SK-N-SH treated with all-trans-retinoic acid at 6 μM for 48 hours (cell line): ENCODE measurements around the gene PRCC.

Experiments
- ATAC-seq: fragments of 200-7000 bp; cut with Tn5 transposase; 3 replicates; pipeline ENCODE4 v1.9.1; 2020; ENCODE audit warnings: mild to moderate bottlenecking, moderate library complexity
- ARNTL ChIP-seq: fragments of 450-650 bp; formaldehyde crosslinking; IDR thresholded peaks from 2 replicates; pipeline ENCODE4 v1.5.0; 2020; ENCODE audit warnings: low read depth, mild to moderate bottlenecking, moderate library complexity, borderline replicate concordance
- BACH2 ChIP-seq: fragments of 250-450 bp; sonication (Bioruptor Pico); IDR thresholded peaks from 2 replicates; pipeline ENCODE4 v1.9.0; 2021; ENCODE audit warnings: mild to moderate bottlenecking, borderline replicate concordance
- CSDC2 ChIP-seq: fragments of 250-450 bp; sonication (Bioruptor Pico); IDR thresholded peaks from 2 replicates; pipeline ENCODE4 v1.5.0; 2020; ENCODE audit warnings: mild to moderate bottlenecking, moderate library complexity
- ESRRG ChIP-seq: fragments of 250-450 bp; sonication (Bioruptor Pico); IDR thresholded peaks from 2 replicates; pipeline ENCODE4 v1.6.1; 2021; ENCODE audit warnings: mild to moderate bottlenecking
- GLIS3 ChIP-seq: fragments of 250-450 bp; sonication (Bioruptor Pico); IDR thresholded peaks from 2 replicates; pipeline ENCODE4 v1.5.0; 2020; ENCODE audit warnings: mild to moderate bottlenecking, moderate library complexity
- ISL1 ChIP-seq: fragments of 250-450 bp; sonication (Bioruptor Pico); IDR thresholded peaks from 2 replicates; pipeline ENCODE4 v2.1.2; 2022; ENCODE audit warnings: mild to moderate bottlenecking, moderate library complexity
- OSR1 ChIP-seq: fragments of 250-450 bp; sonication (Bioruptor Pico); IDR thresholded peaks from 2 replicates; pipeline ENCODE4 v1.8.0; 2022; ENCODE audit warnings: moderate library complexity, mild to moderate bottlenecking, inconsistent platforms
- PPARA ChIP-seq: fragments of 250-450 bp; sonication (Bioruptor Pico); IDR thresholded peaks from 2 replicates; pipeline ENCODE4 v1.5.0; 2020; ENCODE audit warnings: mild to moderate bottlenecking, borderline replicate concordance
- RARB ChIP-seq: fragments of 250-450 bp; sonication (Bioruptor Pico); IDR thresholded peaks from 2 replicates; pipeline ENCODE4 v1.8.0; 2021; ENCODE audit warnings: mild to moderate bottlenecking, moderate library complexity
- SNAI2 ChIP-seq: fragments of 250-450 bp; sonication (Bioruptor Pico); IDR thresholded peaks from 2 replicates; pipeline ENCODE4 v1.5.0; 2020; ENCODE audit warnings: mild to moderate bottlenecking, moderate library complexity
- TCF4 ChIP-seq: fragments of 250-450 bp; sonication (Bioruptor Pico); IDR thresholded peaks from 2 replicates; pipeline ENCODE4 v1.8.0; 2021; ENCODE audit warnings: mild to moderate bottlenecking, moderate library complexity, borderline replicate concordance
- ZC3H10 ChIP-seq: fragments of 250-450 bp; sonication (Bioruptor Pico); IDR thresholded peaks from 2 replicates; pipeline ENCODE4 v1.5.1; 2021; ENCODE audit warnings: mild to moderate bottlenecking, moderate library complexity
- ZFP3 ChIP-seq: fragments of 250-450 bp; sonication (Bioruptor Pico); IDR thresholded peaks from 2 replicates; pipeline ENCODE4 v1.5.0; 2020; ENCODE audit warnings: mild to moderate bottlenecking, moderate library complexity
- ZFP30 ChIP-seq: fragments of 450-650 bp; formaldehyde crosslinking; IDR thresholded peaks from 2 replicates; pipeline ENCODE4 v1.5.0; 2022; ENCODE audit warnings: mild to moderate bottlenecking, moderate library complexity
- ZNF70 ChIP-seq: fragments of 450-650 bp; formaldehyde crosslinking; IDR thresholded peaks from 2 replicates; pipeline ENCODE4 v1.5.0; 2020; ENCODE audit warnings: mild to moderate bottlenecking, moderate library complexity
- ZNF8 ChIP-seq: fragments of 450-650 bp; formaldehyde crosslinking; IDR thresholded peaks from 2 replicates; pipeline ENCODE4 v1.5.0; 2020; ENCODE audit warnings: mild to moderate bottlenecking, moderate library complexity
- TF ChIP-seq, protein P1 (sequence below): fragments of 250-450 bp; sonication (Bioruptor Pico); IDR thresholded peaks from 2 replicates; pipeline ENCODE4 v1.5.1; 2021; ENCODE audit warnings: mild to moderate bottlenecking, moderate library complexity
- TF ChIP-seq, protein P2 (sequence below): fragments of 250-450 bp; sonication (Bioruptor Pico); IDR thresholded peaks from 2 replicates; pipeline ENCODE4 v1.5.1; 2020; ENCODE audit warnings: low read depth, mild to moderate bottlenecking, moderate library complexity
- TF ChIP-seq, protein P3 (sequence below): fragments of 250-450 bp; sonication (Bioruptor Pico); IDR thresholded peaks from 2 replicates; pipeline ENCODE4 v1.8.0; 2020; ENCODE audit warnings: mild to moderate bottlenecking, moderate library complexity, borderline replicate concordance
- TF ChIP-seq, protein P4 (sequence below): fragments of 250-450 bp; sonication (Bioruptor Pico); IDR thresholded peaks from 2 replicates; pipeline ENCODE4 v1.8.0; 2021; ENCODE audit warnings: low read depth, mild to moderate bottlenecking, moderate library complexity, borderline replicate concordance

Gene PRCC

DNA sequence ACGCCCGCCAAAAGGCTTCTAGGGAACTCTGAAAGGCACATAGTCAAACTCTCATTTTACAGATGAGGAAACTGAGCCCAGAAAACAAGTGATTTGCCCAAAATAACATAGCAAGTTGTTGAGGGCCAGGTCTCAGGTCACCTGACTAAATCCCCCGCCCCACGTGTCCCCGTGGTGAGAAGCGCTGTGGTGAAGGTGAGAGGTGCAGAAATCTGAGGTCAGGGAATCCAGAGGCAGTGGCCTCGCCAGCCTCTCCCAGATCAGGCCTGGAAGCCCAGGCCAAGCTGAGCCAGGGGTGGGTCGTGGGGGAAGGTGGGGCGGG, 21.0 kb upstream of the PRCC start:
- ATAC-seq = no peak
- TF ChIP-seq, protein P1, sequence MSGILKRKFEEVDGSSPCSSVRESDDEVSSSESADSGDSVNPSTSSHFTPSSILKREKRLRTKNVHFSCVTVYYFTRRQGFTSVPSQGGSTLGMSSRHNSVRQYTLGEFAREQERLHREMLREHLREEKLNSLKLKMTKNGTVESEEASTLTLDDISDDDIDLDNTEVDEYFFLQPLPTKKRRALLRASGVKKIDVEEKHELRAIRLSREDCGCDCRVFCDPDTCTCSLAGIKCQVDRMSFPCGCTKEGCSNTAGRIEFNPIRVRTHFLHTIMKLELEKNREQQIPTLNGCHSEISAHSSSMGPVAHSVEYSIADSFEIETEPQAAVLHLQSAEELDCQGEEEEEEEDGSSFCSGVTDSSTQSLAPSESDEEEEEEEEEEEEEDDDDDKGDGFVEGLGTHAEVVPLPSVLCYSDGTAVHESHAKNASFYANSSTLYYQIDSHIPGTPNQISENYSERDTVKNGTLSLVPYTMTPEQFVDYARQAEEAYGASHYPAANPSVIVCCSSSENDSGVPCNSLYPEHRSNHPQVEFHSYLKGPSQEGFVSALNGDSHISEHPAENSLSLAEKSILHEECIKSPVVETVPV (CRISPR knock-in tag) = no peak
- TF ChIP-seq CSDC2 (no peak), ZNF70 (CRISPR knock-in tag) (no peak), ZNF8 (CRISPR knock-in tag) (no peak), RARB (CRISPR knock-in tag) (no peak), ZC3H10 (no peak), ARNTL (CRISPR knock-in tag) (no peak), ISL1 (CRISPR knock-in tag) (no peak), SNAI2 (CRISPR knock-in tag) (no peak), ESRRG (CRISPR knock-in tag) (no peak), PPARA (CRISPR knock-in tag) (no peak), ZFP30 (no peak), GLIS3 (CRISPR knock-in tag) (no peak), BACH2 (CRISPR knock-in tag) (no peak), TCF4 (CRISPR knock-in tag) (no peak), ZFP3 (no peak)
- TF ChIP-seq, protein P2, sequence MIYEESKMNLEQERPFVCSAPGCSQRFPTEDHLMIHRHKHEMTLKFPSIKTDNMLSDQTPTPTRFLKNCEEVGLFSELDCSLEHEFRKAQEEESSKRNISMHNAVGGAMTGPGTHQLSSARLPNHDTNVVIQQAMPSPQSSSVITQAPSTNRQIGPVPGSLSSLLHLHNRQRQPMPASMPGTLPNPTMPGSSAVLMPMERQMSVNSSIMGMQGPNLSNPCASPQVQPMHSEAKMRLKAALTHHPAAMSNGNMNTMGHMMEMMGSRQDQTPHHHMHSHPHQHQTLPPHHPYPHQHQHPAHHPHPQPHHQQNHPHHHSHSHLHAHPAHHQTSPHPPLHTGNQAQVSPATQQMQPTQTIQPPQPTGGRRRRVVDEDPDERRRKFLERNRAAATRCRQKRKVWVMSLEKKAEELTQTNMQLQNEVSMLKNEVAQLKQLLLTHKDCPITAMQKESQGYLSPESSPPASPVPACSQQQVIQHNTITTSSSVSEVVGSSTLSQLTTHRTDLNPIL (CRISPR knock-in tag) = no peak
- TF ChIP-seq, protein P3, sequence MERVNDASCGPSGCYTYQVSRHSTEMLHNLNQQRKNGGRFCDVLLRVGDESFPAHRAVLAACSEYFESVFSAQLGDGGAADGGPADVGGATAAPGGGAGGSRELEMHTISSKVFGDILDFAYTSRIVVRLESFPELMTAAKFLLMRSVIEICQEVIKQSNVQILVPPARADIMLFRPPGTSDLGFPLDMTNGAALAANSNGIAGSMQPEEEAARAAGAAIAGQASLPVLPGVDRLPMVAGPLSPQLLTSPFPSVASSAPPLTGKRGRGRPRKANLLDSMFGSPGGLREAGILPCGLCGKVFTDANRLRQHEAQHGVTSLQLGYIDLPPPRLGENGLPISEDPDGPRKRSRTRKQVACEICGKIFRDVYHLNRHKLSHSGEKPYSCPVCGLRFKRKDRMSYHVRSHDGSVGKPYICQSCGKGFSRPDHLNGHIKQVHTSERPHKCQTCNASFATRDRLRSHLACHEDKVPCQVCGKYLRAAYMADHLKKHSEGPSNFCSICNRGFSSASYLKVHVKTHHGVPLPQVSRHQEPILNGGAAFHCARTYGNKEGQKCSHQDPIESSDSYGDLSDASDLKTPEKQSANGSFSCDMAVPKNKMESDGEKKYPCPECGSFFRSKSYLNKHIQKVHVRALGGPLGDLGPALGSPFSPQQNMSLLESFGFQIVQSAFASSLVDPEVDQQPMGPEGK = no peak
- TF ChIP-seq, protein P4, sequence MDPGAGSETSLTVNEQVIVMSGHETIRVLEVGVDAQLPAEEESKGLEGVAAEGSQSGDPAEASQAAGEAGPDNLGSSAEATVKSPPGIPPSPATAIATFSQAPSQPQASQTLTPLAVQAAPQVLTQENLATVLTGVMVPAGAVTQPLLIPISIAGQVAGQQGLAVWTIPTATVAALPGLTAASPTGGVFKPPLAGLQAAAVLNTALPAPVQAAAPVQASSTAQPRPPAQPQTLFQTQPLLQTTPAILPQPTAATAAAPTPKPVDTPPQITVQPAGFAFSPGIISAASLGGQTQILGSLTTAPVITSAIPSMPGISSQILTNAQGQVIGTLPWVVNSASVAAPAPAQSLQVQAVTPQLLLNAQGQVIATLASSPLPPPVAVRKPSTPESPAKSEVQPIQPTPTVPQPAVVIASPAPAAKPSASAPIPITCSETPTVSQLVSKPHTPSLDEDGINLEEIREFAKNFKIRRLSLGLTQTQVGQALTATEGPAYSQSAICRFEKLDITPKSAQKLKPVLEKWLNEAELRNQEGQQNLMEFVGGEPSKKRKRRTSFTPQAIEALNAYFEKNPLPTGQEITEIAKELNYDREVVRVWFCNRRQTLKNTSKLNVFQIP = no peak

DNA sequence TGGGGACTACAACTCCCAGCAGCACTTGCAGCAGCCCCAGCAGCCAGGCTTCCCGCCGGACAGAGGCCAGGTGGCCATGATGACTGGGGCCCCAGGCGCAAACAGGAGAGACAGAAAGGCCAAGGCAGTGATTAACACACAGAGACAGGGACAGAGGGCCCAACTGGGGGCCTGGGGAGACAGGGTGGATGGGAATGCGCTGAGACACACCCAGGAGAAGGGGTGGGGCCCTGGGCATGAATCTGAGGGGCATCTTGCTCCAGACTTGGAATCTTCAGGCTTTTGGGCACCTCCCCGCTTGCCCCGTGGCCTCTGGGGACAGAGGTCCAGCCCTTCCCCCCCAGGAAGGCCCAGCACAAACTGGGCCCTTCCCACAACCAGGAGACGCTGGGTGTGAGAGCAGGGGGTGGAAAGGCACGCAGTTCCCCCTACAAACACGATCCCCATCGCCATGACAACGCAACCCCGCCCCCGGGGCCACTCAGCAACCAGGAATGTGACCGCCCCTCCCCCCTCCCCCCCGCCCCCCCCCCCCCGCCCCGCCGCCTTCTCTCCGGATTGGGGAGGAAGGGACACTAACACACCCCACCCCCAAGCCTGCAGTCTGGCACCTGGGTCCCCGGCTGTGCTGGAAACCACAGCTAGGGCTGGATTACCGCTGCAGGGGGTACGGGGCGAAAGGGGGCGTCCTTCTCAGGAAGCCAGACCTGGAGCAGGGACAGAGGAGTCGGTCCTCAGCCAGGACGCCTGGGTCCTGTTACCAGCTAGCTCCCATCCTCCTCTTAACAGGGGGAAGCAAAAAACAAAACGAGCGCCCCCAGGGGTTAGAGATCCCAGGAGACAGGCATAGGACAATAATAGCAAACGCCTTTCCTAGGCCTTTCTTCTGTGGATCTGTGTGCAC, 20.4 kb upstream of the PRCC start:
- peak; percentile 64 for ATAC-seq
- no peak for TF ChIP-seq RARB (CRISPR knock-in tag)
- TF ChIP-seq, protein P3 = peak; percentile 50; the same call in 1 of the 2 replicates
- no peak for TF ChIP-seq ZC3H10
- no peak for TF ChIP-seq ZFP30
- TF ChIP-seq, all 23 proteins: peak for 1

DNA sequence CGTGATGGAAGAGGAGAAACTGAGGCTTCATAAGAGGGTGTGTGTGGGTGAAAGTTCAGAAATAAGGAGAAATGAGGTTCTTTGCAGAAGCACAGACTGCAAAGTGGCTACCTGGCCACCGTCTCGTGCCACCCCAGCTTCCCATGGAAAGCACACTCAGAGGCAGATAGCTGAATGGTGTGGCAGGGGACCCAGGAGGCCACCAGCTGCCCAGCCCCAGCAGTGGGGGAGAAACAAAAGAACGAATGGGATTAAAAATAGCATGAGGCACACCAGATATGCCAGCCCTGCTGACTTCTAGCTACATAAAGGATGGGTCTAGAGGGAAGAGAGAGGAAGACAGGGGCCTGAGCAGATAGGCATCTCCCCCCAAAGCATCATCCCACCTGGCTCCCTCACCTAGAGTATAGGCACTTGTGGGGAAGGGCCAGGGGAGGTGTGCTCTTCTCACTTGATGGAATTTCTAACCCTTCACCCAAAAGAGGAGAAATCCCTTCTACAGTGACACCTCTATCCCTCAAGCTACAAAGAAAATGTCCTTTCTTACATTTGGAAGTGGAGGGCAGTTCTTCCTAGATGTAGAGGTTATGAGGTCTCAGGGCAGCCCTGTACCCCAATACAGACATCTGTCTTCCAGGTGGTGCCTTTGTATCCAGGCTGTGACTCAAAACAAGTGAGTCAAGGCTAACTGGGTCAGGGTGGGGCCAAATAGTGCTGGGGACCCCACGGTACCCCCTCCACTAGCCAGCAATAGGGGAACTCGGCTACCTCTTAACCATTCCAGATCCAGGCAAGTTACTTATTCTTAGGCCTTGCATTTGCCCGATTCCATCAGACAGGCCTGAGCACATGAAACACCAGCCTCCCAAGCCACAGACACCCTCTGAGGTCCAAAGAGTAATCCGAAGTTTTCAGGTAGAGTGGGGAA, 19.3 kb upstream of the PRCC start:
- TF ChIP-seq GLIS3 (CRISPR knock-in tag) (no peak), OSR1 (CRISPR knock-in tag) (0 out of 2 replicates have a peak, but pooled peaks have one; percentile 29), ARNTL (CRISPR knock-in tag) (no peak), RARB (CRISPR knock-in tag) (no peak)
- TF ChIP-seq, protein P4 = no peak
- peak; percentile 2; the same call in 1 of the 3 replicates for ATAC-seq
